IMR-90 (cell line): ENCODE measurements around the gene ETS1. TPM values are rescaled to one million over a fixed set of nuclear protein-coding genes. Genes with fewer than 3 reads are reported as not detected.

ENCODE experiments used
- ATAC-seq: fragments of 200-7000 bp; cut with Tn5 transposase; 2 replicates; pipeline ENCODE4 v1.9.1; 2020; ENCODE audit warnings: low read depth, mild to moderate bottlenecking, moderate library complexity
- BruUV-seq: library from RNA; stranded (reverse); fragments of 400-500 nt; replicated peaks from 2 replicates; lab custom pipeline; 2021; lab: Mats Ljungman, UMichigan
- CTCF ChIA-PET: fragments of 300-600 bp; formaldehyde crosslinking; extraction: SDS; loops from one replicate; lab custom pipeline; 2021; ENCODE audit warnings: antibody characterized with exemption; lab: Yijun Ruan, JAX
- POLR2A ChIA-PET: fragments of 300-600 bp; sonication (Branson Sonifier 250); formaldehyde crosslinking; loops from one replicate; lab custom pipeline; 2022; ENCODE audit warnings: antibody characterized with exemption; ENCODE audit not compliant: unreplicated experiment; lab: Charles Lee
- DNase-seq: peaks from one replicate; pipeline ENCODE4 v3.0.0; 2013
- H2AFZ ChIP-seq: replicated peaks from 2 replicates; pipeline ENCODE3; 2013; ENCODE audit warnings: low read length, mild to moderate bottlenecking; ENCODE audit not compliant: poor library complexity
- H2AK5ac ChIP-seq: 2 replicates; pipeline ENCODE4 v1.6.1; 2013; ENCODE audit warnings: low read depth, low read length, inconsistent platforms
- H2AK9ac ChIP-seq: replicated peaks from 2 replicates; pipeline ENCODE3; 2013; ENCODE audit warnings: mild to moderate bottlenecking, low read depth, low read length, moderate library complexity; ENCODE audit not compliant: poor library complexity
- H2BK120ac ChIP-seq: 2 replicates; pipeline ENCODE4 v1.6.1; 2013; ENCODE audit warnings: low read depth, low read length, inconsistent platforms
- H2BK15ac ChIP-seq: 3 replicates; pipeline ENCODE4 v1.6.1; 2013; ENCODE audit warnings: low read depth, low read length, inconsistent platforms
- H2BK20ac ChIP-seq: 2 replicates; pipeline ENCODE4 v1.6.1; 2013; ENCODE audit warnings: low read depth, mild to moderate bottlenecking, inconsistent platforms, low read length, moderate library complexity
- H2BK5ac ChIP-seq: 2 replicates; pipeline ENCODE4 v1.6.1; 2013; ENCODE audit warnings: mild to moderate bottlenecking, low read depth, low read length, inconsistent platforms; ENCODE audit not compliant: poor library complexity, severe bottlenecking
- H3K14ac ChIP-seq: replicated peaks from 2 replicates; pipeline ENCODE4 v1.6.1; 2013; ENCODE audit warnings: low read depth, low read length, inconsistent platforms
- H3K18ac ChIP-seq: 2 replicates; pipeline ENCODE4 v1.6.1; 2013; ENCODE audit warnings: low read depth, low read length, control low read depth
- H3K23ac ChIP-seq: 2 replicates; pipeline ENCODE4 v1.6.1; 2013; ENCODE audit warnings: low read depth, low read length, inconsistent platforms
- H3K27ac ChIP-seq: 2 replicates; pipeline ENCODE4 v1.5.1; 2013; ENCODE audit warnings: mild to moderate bottlenecking, control low read depth, low read length; ENCODE audit not compliant: insufficient read depth
- H3K27me3 ChIP-seq: 2 replicates; pipeline ENCODE4 v1.6.1; 2013; ENCODE audit warnings: low read length; ENCODE audit not compliant: control insufficient read depth, insufficient read depth
- H3K36me3 ChIP-seq: 2 replicates; pipeline ENCODE4 v1.6.1; 2013; ENCODE audit warnings: low read length, mixed read lengths; ENCODE audit not compliant: control insufficient read depth, insufficient read depth
- H3K4ac ChIP-seq: 2 replicates; pipeline ENCODE4 v1.6.1; 2013; ENCODE audit warnings: low read depth, low read length, inconsistent platforms
- H3K4me1 ChIP-seq: 2 replicates; pipeline ENCODE4 v1.6.1; 2013; ENCODE audit warnings: low read length, mixed read lengths; ENCODE audit not compliant: control insufficient read depth, insufficient read depth
- H3K4me2 ChIP-seq: 2 replicates; pipeline ENCODE4 v1.6.1; 2013; ENCODE audit warnings: low read depth, mild to moderate bottlenecking, control low read depth, low read length, moderate library complexity
- H3K4me3 ChIP-seq: 2 replicates; pipeline ENCODE4 v1.5.1; 2013; ENCODE audit warnings: low read depth, mild to moderate bottlenecking, control low read depth, low read length, moderate library complexity; ENCODE audit not compliant: insufficient read depth
- H3K56ac ChIP-seq: 2 replicates; pipeline ENCODE4 v1.6.1; 2013; ENCODE audit warnings: low read length, inconsistent platforms; ENCODE audit not compliant: insufficient read depth; ENCODE audit errors: extremely low read depth
- H3K79me1 ChIP-seq, 2 experiments: 2 replicates each; pipeline ENCODE4 v1.6.1; 2013; ENCODE audit warnings: low read length in 2 of 2, inconsistent platforms in 1 of 2, low read depth in 1 of 2
- H3K9ac ChIP-seq: 2 replicates; pipeline ENCODE4 v1.6.1; 2013; ENCODE audit warnings: low read depth, low read length, control low read depth
- H3K9me1 ChIP-seq: 2 replicates; pipeline ENCODE4 v1.6.1; 2013; ENCODE audit warnings: low read length, inconsistent platforms; ENCODE audit not compliant: insufficient read depth
- H3K9me3 ChIP-seq: 2 replicates; pipeline ENCODE4 v1.6.1; 2013; ENCODE audit warnings: low read length; ENCODE audit not compliant: control insufficient read depth, insufficient read depth
- H4K20me1 ChIP-seq: 2 replicates; pipeline ENCODE4 v1.6.1; 2013; ENCODE audit warnings: low read length, inconsistent platforms; ENCODE audit not compliant: insufficient read depth
- H4K5ac ChIP-seq: 2 replicates; pipeline ENCODE4 v1.6.1; 2013; ENCODE audit warnings: mild to moderate bottlenecking, low read depth, low read length, control low read depth
- H4K8ac ChIP-seq, 2 experiments: 2 replicates each; pipeline ENCODE4 v1.6.1; 2013; ENCODE audit warnings: low read depth in 2 of 2, low read length in 2 of 2, control low read depth in 1 of 2, inconsistent platforms in 1 of 2
- H4K91ac ChIP-seq: 2 replicates; pipeline ENCODE4 v1.6.1; 2013; ENCODE audit warnings: low read depth, low read length, inconsistent platforms; ENCODE audit not compliant: insufficient read depth
- BHLHE40 ChIP-seq: fragments of 150-350 bp; IDR thresholded peaks from 2 replicates; pipeline ENCODE4 v1.6.1; 2016; ENCODE audit warnings: mild to moderate bottlenecking, low read depth, low read length
- CEBPB ChIP-seq: IDR thresholded peaks from 2 replicates; pipeline ENCODE4 v1.6.1; 2012; ENCODE audit warnings: low read depth, low read length, improper control_type of control experiment
- CHD1 ChIP-seq: IDR thresholded peaks from 2 replicates; pipeline ENCODE4 v1.6.1; 2012; ENCODE audit warnings: low read depth, low read length, improper control_type of control experiment
- CTCF ChIP-seq: conservative IDR thresholded peaks from 2 replicates; pipeline ENCODE4 v1.5.1; 2012; ENCODE audit warnings: mild to moderate bottlenecking, low read depth, low read length, improper control_type of control experiment
- ELK1 ChIP-seq: fragments of 150-350 bp; IDR thresholded peaks from 2 replicates; pipeline ENCODE4 v1.6.1; 2016; ENCODE audit warnings: low read depth, mild to moderate bottlenecking, low read length, moderate library complexity, borderline replicate concordance
- FOS ChIP-seq: fragments of 150-350 bp; IDR thresholded peaks from 2 replicates; pipeline ENCODE4 v1.6.1; 2016; ENCODE audit warnings: low read depth, low read length
- MAFK ChIP-seq: IDR thresholded peaks from 2 replicates; pipeline ENCODE4 v1.6.1; 2012; ENCODE audit warnings: low read depth, low read length, improper control_type of control experiment
- MAZ ChIP-seq: IDR thresholded peaks from 2 replicates; pipeline ENCODE4 v1.6.1; 2012; ENCODE audit warnings: low read depth, mild to moderate bottlenecking, low read length, improper control_type of control experiment, moderate library complexity, borderline replicate concordance
- MXI1 ChIP-seq: IDR thresholded peaks from 2 replicates; pipeline ENCODE4 v1.6.1; 2012; ENCODE audit warnings: low read depth, mild to moderate bottlenecking, low read length, moderate library complexity, borderline replicate concordance
- NFE2L2 ChIP-seq: fragments of 150-350 bp; IDR thresholded peaks from 2 replicates; pipeline ENCODE4 v1.6.1; 2016; ENCODE audit warnings: low read depth, mild to moderate bottlenecking, low read length
- POLR2A ChIP-seq: IDR thresholded peaks from 2 replicates; pipeline ENCODE4 v1.6.1; 2012; ENCODE audit warnings: mild to moderate bottlenecking, low read depth, low read length
- RAD21 ChIP-seq: IDR thresholded peaks from 2 replicates; pipeline ENCODE4 v1.6.1; 2012; ENCODE audit warnings: low read length, improper control_type of control experiment
- RCOR1 ChIP-seq: IDR thresholded peaks from 2 replicates; pipeline ENCODE4 v1.6.1; 2012; ENCODE audit warnings: mild to moderate bottlenecking, low read length, improper control_type of control experiment; ENCODE audit not compliant: insufficient replicate concordance
- RFX5 ChIP-seq: IDR thresholded peaks from 2 replicates; pipeline ENCODE4 v1.8.0; 2012; ENCODE audit warnings: low read depth, mild to moderate bottlenecking, low read length, moderate library complexity
- SMC3 ChIP-seq: fragments of 150-350 bp; IDR thresholded peaks from 2 replicates; pipeline ENCODE4 v1.6.1; 2016; ENCODE audit warnings: low read depth, mild to moderate bottlenecking, antibody characterized with exemption, low read length, moderate library complexity
- USF2 ChIP-seq: fragments of 150-350 bp; IDR thresholded peaks from 2 replicates; pipeline ENCODE4 v1.6.1; 2017; ENCODE audit warnings: mild to moderate bottlenecking, antibody characterized with exemption, low read length, low read depth
- WGBS, 2 experiments: methylation state at CpG; one replicate each; pipeline versions ENCODE4 v1.1.5 to v1.1.7; 2013; ENCODE audit warnings: missing lambda C conversion rate in 2 of 2; ENCODE audit not compliant: insufficient read length in 1 of 2; ENCODE audit errors: extremely low coverage in 2 of 2; 5-methylcytosine and 5-hydroxymethylcytosine counted together
- dilution Hi-C: fragments of 300-500 bp; cut with HindIII; formaldehyde crosslinking; loops from one replicate; pipeline ENCODE4 v1.14.3; 2018; ENCODE audit warnings: low sequenced_read_pairs; ENCODE audit not compliant: unreplicated experiment
- in situ Hi-C: fragments of 300-500 bp; cut with MboI; formaldehyde crosslinking; loops from 3 replicates; pipeline ENCODE4 v1.14.3; 2019; ENCODE audit warnings: low sequenced_read_pairs, inconsistent platforms, mixed read lengths
- intact Hi-C: fragments of 100-400 bp; cut with micrococcal nuclease; formaldehyde crosslinking; loops from 2 replicates; pipeline ENCODE4 v1.10.0; 2022
- polyA plus RNA-seq, 3 experiments: library from polyadenylated mRNA; depleted of rRNA; stranded (reverse); fragments of >200 nt; gene quantifications; 2 replicates each; pipeline ENCODE4 v1.2.3, GENCODE V29; 2012; ENCODE audit warnings: low replicate concordance in 1 of 3
- total RNA-seq: library from RNA; depleted of rRNA; stranded (reverse); fragments of >200 nt; gene quantifications from 2 replicates; pipeline ENCODE4 v1.2.3, GENCODE V29; 2012

ETS1 gene
- total and polyA plus RNA-seq, 2 of the 4 experiments (the other 2 are of a cell fraction): 41.2 to 56.3 TPM

- DNase-seq: no peak
These were observed 55.3 kb downstream of the ETS1 start for GRCh38 chr11:128532016-128532571.

More at GRCh38 chr11:128532016-128532571, 55.3 kb downstream of the ETS1 start:
- Histone ChIP-seq H3K23ac (no peak overlapping the region), H3K9ac (no peak overlapping the region), H2BK20ac (no peak overlapping the region), H3K4me1 (peaks cover 8% of the 10 kb centered on the region), H3K79me1 (no peaks in the 10 kb centered on the region), H3K56ac (no peak overlapping the region), H4K8ac (no peak overlapping the region), H4K20me1 (no peaks in the 10 kb centered on the region), H2AK9ac (no peak overlapping the region), H4K91ac (no peak overlapping the region), H3K4me3 (no peak overlapping the region), H3K4ac (no peak overlapping the region), H3K36me3 (no peaks in the 10 kb centered on the region), H3K14ac (no peak overlapping the region), H3K18ac (no peak overlapping the region), H2AFZ (no peak overlapping the region), H3K4me2 (no peak overlapping the region), H3K9me3 (no peaks in the 10 kb centered on the region), H2AK5ac (no peak overlapping the region), H2BK120ac (no peak overlapping the region), H2BK15ac (no peak overlapping the region; the same call in 2 of the 3 replicates), H4K5ac (no peak overlapping the region), H3K27ac (no peak overlapping the region), H2BK5ac (no peak overlapping the region), H3K27me3 (no peaks in the 10 kb centered on the region), H3K9me1 (peaks cover 4% of the 10 kb centered on the region; the same call in 1 of the 2 replicates)
- intact Hi-C loops (no loop called here), dilution Hi-C loops (no loop called here), in situ Hi-C loops (no loop called here)
- POLR2A ChIA-PET: interaction anchor here (0.5 kb wide), 1 partner anchor 154 kb away, joined by 14 read pairs; no protein-coding TSS in a partner anchor
- 100% methylated on average over 1 of the region's 5 CpGs; no CpG with 5 or more reads in 1 of the 2 experiments for WGBS, 2 experiments
- TF ChIP-seq MXI1 (no peak), CTCF (no peak), ELK1 (no peak), POLR2A (no peak), MAZ (no peak), USF2 (no peak), SMC3 (no peak), RAD21 (no peak), FOS (no peak), BHLHE40 (no peak), CEBPB (no peak), RFX5 (no peak), MAFK (no peak), NFE2L2 (no peak), CHD1 (no peak), RCOR1 (no peak)
- BruUV-seq: no TSS peak
- ATAC-seq: no peak
- CTCF ChIA-PET: no interaction called here
